Forelimb muscle (tissue), 1 donor: ENCODE measurements around the gene S100Z. TPM values are rescaled to one million over a fixed set of nuclear protein-coding genes. Genes with fewer than 3 reads are reported as not detected.
"Not testable (repeated sequence)": the region's sequence is repeated elsewhere in the genome, so short reads cannot be mapped to it uniquely, and the experiment has no call there.

Source experiments
- DNase-seq: peaks from one replicate; pipeline ENCODE4 v3.0.0-alpha.2; 2013; ENCODE audit warnings: low read depth
- polyA plus RNA-seq: library from polyadenylated mRNA; unstranded; fragments of 120-200 nt; gene quantifications from one replicate; pipeline ENCODE4 v1.2.1, GENCODE V29; 2013; ENCODE audit not compliant: insufficient read length

Gene S100Z
- polyA plus RNA-seq, 1 donor = 0.20 TPM

- not testable (repeated sequence) for DNase-seq
Observed at GRCh38 chr5:76826416-76826815, 23.4 kb upstream of the S100Z start.

- no peak for DNase-seq
Observed at GRCh38 chr5:76831110-76831452, 18.7 kb upstream of the S100Z start.

DNA sequence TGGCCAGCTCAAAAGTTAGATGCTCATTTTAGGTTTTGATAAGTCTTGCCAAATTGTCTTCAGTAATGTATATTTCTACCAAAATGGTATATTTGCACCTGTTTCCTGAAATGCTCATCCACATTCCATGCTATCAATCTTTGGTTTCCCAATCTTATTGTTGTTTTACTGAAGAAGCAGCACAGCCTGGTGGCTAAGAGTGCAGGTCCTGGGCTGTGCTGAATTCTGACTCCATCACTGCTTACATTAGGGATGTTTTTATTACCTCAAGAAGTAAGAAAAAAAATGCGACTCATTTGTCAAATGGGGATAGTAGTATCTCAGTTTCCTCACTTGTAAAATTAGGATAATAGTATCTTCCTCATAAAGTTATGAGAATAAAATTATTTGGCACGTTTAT lies 13.6 kb upstream of the S100Z start:
- DNase-seq = no peak

DNA sequence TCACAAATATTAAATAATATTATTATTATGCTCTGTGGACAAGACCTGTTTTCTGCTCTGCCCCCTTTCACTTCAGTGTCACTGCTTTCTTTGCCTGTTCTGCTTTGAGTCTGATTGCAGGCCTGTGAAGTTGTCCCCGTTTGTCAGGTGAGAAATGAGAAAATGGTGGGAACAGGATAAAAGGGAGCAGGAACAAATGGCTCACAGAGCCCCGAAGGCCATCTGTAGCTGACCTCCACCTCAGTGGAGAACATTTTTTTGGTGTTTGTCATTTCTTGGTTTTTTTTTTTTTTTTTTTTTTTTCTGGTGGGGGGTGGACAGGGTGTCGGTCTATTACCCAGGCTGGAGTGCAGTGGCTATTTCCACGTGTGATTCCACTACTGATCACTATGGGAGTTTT lies 13.2 kb upstream of the S100Z start:
- no peak for DNase-seq

DNA sequence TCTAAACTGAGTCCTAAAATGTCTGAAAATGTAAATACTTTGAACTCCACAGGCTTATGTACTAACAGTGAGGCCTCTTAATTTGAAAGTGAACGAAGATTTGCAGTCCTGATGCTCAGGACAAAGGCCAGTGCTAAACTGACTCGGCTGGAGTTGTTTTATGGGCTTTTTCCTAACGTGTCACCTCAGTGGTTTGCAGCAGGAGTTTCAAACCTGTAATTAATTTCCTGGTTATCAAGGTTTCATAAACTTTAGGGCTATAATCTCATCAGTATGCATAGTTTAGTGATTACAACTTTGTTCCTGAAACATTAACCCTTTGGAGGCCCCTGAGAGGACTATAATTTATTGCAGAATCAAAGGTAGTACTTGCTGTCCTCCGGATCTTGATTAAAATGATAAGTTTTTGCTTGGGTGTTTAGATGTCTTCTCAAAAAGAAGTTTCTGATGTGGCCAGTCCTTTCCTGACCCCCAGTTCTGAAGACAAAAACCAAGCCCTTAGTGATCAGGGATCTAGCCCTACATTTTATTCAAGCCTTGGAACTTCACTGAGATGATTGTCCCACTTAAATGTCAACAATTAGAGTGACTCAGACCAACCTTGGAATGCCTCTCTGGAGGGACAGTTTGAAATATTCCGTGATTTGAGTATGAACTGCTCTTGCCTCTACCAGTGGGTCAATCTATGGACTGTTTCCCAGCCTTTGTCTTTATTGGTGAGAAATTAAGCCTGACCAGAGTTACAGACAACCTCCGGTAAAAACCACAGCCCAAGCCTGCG lies 11.1 kb upstream of the S100Z start:
- no peak for DNase-seq

DNA sequence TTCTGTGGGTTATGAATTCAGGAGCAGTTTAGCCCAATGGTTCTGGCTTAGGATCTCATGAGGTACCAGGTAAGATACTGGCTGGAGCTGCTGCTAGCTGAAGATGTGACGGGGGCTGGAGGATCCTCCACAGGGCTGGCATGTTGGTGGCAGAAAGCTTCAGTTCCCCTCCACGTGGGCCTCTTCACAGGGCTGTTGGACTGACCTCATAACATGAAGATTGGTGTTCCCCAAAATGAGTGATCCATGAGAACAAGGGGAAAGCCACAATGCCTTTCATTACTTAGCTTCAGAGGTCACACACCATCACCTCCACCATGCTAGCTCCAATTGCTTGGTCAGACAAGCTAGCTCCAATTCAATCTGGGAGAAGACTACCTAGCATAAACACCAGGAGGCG lies 8.5 kb upstream of the S100Z start:
- DNase-seq = no peak

DNA sequence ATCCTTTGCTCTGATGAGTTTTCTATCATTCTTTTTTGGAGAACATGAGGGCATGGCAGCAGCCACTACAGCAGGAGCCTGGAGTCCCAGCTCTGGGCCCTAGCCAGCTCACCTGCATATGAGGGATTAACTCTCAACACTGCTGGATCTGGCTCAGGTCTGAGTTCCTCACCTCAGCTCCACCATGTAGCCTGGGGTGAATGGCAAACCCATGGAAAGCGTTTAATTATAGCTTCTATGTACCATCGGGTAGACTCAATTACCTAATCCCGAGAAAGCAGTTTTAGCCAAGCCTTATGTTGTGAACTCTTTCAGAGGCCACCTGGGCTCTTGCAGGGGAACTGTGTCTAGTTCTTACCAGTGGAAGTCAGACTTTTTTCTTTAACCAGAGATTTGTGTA lies 3.9 kb upstream of the S100Z start:
- DNase-seq = no peak

DNA sequence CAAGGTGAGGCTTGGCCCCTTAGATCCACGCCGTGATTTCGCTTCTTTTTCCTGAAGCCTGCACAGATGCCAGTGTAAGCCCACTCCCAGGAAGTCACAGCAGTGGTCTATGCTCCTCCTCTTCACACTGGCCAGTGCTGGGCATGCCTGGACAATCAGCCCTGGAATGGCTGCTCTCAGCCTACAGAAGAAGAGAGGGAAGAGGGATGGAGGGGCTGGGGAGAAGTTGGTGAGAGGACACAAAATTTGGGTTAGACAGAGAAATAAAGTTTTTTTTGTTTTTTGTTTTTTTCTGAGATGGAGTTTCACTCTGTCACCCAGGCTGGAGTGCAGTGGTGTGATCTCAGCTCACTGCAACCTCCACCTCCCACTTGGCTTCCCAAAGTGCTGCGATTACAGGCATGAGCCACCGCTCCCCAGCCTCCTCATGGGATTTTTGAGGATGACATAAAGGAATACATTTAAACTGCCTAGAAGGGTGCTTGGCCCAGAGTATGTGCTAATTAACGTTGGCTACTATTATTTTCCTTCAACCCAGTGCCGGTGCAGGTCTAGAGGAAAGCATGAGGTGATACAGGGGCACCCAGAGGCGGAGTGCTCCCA lies 830 bp downstream of the S100Z start:
- DNase-seq = no peak

- DNase-seq = no peak
Observed at GRCh38 chr5:76851728-76852369, 2.0 kb downstream of the S100Z start.

DNA sequence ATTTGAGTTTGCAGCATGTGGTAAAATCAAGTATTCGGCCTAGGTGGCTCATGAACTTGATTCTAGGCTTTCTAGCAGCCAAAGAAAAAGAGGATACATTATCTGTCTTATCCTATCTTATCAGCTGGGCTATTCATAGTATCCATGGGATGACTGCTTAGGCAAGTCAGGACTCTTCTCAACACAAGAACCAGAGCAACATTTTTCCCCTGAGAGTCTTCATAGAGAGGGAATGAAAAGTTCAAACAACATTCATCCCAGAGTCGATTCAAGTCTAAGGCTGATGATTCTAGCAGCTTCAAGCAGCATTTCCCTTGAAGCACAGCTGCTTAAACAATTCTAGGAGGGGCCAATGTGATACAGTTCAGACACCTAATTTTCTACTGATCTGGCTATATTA lies 3.0 kb downstream of the S100Z start:
- DNase-seq = no peak

GRCh38 chr5:76853741-76854140 lies 3.9 kb downstream of the S100Z start:
- DNase-seq = not testable (repeated sequence)

- no peak for DNase-seq
Observed at GRCh38 chr5:76854644-76855043, 4.8 kb downstream of the S100Z start.

DNA sequence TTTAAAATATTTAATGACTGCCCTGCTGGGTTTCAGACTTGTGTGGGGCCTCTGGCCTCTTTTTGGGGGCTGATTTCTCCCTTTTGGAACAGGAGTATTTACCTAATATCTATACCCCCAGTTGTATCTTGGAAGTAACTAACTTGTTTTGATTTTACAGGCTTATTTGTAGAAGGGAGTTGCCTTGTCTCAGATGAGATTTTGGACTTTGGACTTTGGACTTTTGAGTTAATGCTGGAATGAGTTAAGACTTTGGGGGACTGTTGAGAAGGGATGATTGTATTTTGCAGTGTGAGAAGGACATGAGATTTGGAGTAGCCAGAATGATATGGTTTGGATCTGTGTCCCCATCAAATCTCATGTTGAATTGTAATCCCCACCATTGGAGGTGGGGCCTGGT lies 5.7 kb downstream of the S100Z start:
- not testable (repeated sequence) for DNase-seq

GRCh38 chr5:76855961-76856360 lies 6.1 kb downstream of the S100Z start:
- no peak for DNase-seq

GRCh38 chr5:76856800-76857199 lies 7.0 kb downstream of the S100Z start:
- not testable (repeated sequence) for DNase-seq

DNA sequence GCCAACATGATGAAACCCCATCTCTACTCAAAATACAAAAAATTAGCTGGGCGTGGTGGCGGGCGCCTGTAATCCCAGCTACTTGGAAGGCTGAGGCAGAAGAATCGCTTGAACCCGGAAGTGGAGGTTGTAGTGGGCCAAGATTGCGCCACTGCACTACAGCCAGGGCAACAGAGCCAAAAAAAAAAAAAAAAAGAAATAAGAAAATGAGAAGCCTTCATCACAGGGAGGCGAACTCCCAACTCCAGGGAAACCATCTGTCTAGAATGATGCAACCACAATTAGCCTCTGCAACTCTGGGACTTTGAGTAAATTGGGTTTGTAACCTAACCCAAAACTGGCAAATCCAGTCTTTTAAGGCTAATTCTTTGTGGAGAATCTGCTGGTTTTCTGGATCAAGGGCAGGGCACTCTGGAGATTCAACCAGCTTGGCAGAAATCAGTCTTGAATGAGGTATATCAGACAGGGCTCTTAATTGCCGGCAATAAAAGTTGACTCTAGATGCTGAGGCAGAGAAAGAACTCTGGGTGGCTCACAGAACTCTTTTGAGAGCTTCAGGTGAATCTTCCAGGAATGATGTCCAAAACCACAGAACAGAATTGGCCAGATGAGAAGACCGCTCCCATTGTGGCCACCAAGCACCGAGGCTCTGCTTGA lies 9.9 kb downstream of the S100Z start:
- no peak for DNase-seq

DNA sequence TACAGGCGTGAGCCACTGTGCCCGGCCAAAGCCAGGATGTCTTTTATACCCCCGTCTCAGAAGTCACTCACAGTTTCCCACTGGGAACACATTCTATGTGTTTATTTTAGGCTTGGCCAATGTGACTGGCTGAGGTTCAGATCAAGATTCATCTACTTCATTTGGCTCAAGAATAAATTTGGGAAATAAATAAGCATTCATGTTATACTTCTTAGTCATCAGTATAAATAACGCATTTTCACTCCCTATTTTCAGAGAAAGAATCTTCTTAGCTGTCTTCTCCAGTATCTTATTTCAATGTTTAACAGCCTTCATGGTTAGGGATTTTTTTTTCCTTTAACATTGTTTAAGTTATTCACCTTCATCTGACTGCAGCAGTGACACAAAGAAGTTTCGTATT lies 11.8 kb downstream of the S100Z start:
- no peak for DNase-seq

GRCh38 chr5:76863001-76863400 lies 13.2 kb downstream of the S100Z start:
- DNase-seq = no peak

DNA sequence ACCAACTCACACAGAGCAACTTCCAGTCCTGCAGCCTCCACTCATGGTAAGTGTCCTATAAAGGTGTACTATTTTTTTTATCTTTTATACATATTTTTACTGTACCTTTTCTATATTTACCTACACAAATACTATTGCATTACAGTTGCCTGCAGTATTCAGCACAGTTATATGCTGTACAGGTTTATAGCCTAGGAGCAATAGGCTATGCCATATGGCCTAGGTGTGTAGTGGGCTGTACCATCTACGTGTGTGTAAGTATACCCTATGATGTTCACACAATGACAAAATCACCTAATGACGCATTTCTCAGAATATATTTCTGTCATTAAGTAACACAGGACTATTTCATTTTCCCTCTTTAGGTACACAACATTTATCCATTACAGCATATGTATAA lies 16.7 kb downstream of the S100Z start:
- no peak for DNase-seq

DNA sequence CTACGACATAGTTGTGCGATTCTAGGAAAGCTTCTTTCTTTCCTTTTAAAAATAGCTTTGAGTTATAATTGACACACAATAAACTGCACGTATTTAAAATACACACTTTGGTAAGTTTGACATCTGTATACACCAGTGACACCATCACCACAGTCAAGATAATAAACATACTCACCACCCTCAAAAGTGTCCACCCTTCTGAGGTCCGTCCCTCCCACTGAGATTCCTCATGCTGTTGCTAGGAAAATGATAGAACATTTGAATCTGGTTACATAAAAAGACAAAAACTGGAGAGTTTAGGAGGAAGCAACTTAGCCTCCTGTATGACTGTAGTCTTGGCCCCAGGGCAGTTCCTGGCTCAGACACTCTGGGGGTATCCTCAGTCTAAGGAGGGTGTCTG lies 17.2 kb downstream of the S100Z start:
- no peak for DNase-seq

GRCh38 chr5:76867827-76868693 lies 18.2 kb downstream of the S100Z start:
- no peak for DNase-seq

GRCh38 chr5:76870046-76870445 lies 20.2 kb downstream of the S100Z start:
- no peak for DNase-seq
